ENCODE results near the gene NRL.
A peak's percentile ranks its signal among the peaks of the same experiment; 100 is the strongest.

GRCh38 chr14:24058260-24058950, 56.3 kb downstream of the NRL start:
- TF ChIP-seq, protein P1, sequence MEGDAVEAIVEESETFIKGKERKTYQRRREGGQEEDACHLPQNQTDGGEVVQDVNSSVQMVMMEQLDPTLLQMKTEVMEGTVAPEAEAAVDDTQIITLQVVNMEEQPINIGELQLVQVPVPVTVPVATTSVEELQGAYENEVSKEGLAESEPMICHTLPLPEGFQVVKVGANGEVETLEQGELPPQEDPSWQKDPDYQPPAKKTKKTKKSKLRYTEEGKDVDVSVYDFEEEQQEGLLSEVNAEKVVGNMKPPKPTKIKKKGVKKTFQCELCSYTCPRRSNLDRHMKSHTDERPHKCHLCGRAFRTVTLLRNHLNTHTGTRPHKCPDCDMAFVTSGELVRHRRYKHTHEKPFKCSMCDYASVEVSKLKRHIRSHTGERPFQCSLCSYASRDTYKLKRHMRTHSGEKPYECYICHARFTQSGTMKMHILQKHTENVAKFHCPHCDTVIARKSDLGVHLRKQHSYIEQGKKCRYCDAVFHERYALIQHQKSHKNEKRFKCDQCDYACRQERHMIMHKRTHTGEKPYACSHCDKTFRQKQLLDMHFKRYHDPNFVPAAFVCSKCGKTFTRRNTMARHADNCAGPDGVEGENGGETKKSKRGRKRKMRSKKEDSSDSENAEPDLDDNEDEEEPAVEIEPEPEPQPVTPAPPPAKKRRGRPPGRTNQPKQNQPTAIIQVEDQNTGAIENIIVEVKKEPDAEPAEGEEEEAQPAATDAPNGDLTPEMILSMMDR (IDR thresholded peaks at IDR 0.05): peak; percentile 44 to 96 (median 78)
- TF ChIP-seq POLR2A (IDR thresholded peaks at IDR 0.05): no peak
